OCI-LY7 (cell line): ENCODE measurements around the gene FAM78A. TPM values are rescaled to one million over a fixed set of nuclear protein-coding genes. Genes with fewer than 3 reads are reported as not detected.

Source experiments
- BruUV-seq: library from RNA; stranded (reverse); fragments of 400-500 nt; replicated peaks from 2 replicates; lab custom pipeline; 2021; lab: Mats Ljungman, UMichigan
- CTCF ChIA-PET: fragments of 300-600 bp; sonication (Branson Sonifier 250); formaldehyde crosslinking; loops from one replicate; lab custom pipeline; 2022; ENCODE audit warnings: antibody characterized with exemption; ENCODE audit not compliant: unreplicated experiment; lab: Charles Lee
- POLR2A ChIA-PET: fragments of 300-600 bp; sonication (Branson Sonifier 250); formaldehyde crosslinking; loops from one replicate; lab custom pipeline; 2022; ENCODE audit warnings: antibody characterized with exemption; lab: Charles Lee
- DNase-seq: peaks from one replicate; pipeline ENCODE4 v3.0.0-alpha.2; 2015; ENCODE audit warnings: low spot score
- H2AFZ ChIP-seq: fragments of 200-600 bp; sonication (generic), shearing (Covaris generic); 2 replicates; pipeline ENCODE4 v1.6.1; 2014; ENCODE audit warnings: mild to moderate bottlenecking, antibody characterized with exemption, low read length, moderate library complexity
- H3K27ac ChIP-seq: fragments of 200-600 bp; sonication (generic); 2 replicates; pipeline ENCODE4 v1.5.1; 2014; ENCODE audit warnings: mixed run types, low read depth, mild to moderate bottlenecking, moderate library complexity, low read length, inconsistent platforms; ENCODE audit not compliant: poor library complexity, severe bottlenecking
- H3K36me3 ChIP-seq: fragments of 200-600 bp; sonication (generic); 2 replicates; pipeline ENCODE4 v1.6.1; 2014; ENCODE audit warnings: mild to moderate bottlenecking, antibody characterized with exemption, low read length, moderate library complexity, mixed read lengths; ENCODE audit not compliant: insufficient read depth
- H3K4me1 ChIP-seq: fragments of 200-600 bp; sonication (generic); 2 replicates; pipeline ENCODE4 v1.5.1; 2014; ENCODE audit warnings: mild to moderate bottlenecking, low read length; ENCODE audit not compliant: insufficient read depth, poor library complexity, severe bottlenecking
- H3K4me2 ChIP-seq: fragments of 200-600 bp; sonication (generic); 2 replicates; pipeline ENCODE4 v1.6.1; 2014; ENCODE audit warnings: mild to moderate bottlenecking, low read length
- H3K4me3 ChIP-seq: fragments of 200-600 bp; sonication (generic); 2 replicates; pipeline ENCODE4 v1.5.1; 2014; ENCODE audit warnings: mild to moderate bottlenecking, low read depth, low read length; ENCODE audit not compliant: poor library complexity, severe bottlenecking
- H3K79me2 ChIP-seq: fragments of 200-600 bp; sonication (generic); 2 replicates; pipeline ENCODE4 v1.6.1; 2016; ENCODE audit warnings: low read depth, mild to moderate bottlenecking, low read length, moderate library complexity, mixed read lengths; ENCODE audit not compliant: insufficient read depth
- H3K9me2 ChIP-seq: fragments of 200-600 bp; sonication (generic); 2 replicates; pipeline ENCODE4 v1.6.1; 2016; ENCODE audit warnings: mild to moderate bottlenecking, low read length, mixed read lengths; ENCODE audit not compliant: insufficient read depth
- H3K9me3 ChIP-seq: fragments of 200-600 bp; sonication (generic); 2 replicates; pipeline ENCODE4 v1.6.1; 2014; ENCODE audit warnings: mild to moderate bottlenecking, mixed run types, low read length, mixed read lengths
- H4K20me1 ChIP-seq: fragments of 200-600 bp; sonication (generic); 2 replicates; pipeline ENCODE4 v1.6.1; 2014; ENCODE audit warnings: mild to moderate bottlenecking, antibody characterized with exemption, low read length, moderate library complexity, mixed read lengths; ENCODE audit not compliant: insufficient read depth
- EZH2phosphoT487 ChIP-seq: fragments of 200-600 bp; sonication (generic); IDR thresholded peaks from 2 replicates; pipeline ENCODE4 v1.6.1; 2018; ENCODE audit warnings: low read depth, borderline replicate concordance, mild to moderate bottlenecking, mixed run types, antibody characterized with exemption, low read length, moderate library complexity, mixed read lengths
- intact Hi-C: fragments of 100-400 bp; cut with micrococcal nuclease; formaldehyde crosslinking; loops from one replicate; pipeline ENCODE4 v1.10.0; 2022; ENCODE audit not compliant: unreplicated experiment
- total RNA-seq, 2 experiments: library from RNA; depleted of rRNA in 1 of 2; stranded (reverse); fragments of >200 nt in 1 of 2; shearing (Covaris generic) in 1 of 2; gene quantifications; 2 replicates each; pipeline ENCODE4 v1.2.3, GENCODE V29; 2014 to 2022
- TF ChIP-seq, protein P1 (sequence below): fragments of 200-600 bp; sonication (generic); conservative IDR thresholded peaks from 2 replicates; pipeline ENCODE4 v1.5.1; 2014; ENCODE audit warnings: mild to moderate bottlenecking, antibody characterized with exemption, low read length, moderate library complexity, mixed read lengths

Gene FAM78A
- total RNA-seq, 2 experiments from 2014 or later: 25.0 to 35.0 TPM

DNA sequence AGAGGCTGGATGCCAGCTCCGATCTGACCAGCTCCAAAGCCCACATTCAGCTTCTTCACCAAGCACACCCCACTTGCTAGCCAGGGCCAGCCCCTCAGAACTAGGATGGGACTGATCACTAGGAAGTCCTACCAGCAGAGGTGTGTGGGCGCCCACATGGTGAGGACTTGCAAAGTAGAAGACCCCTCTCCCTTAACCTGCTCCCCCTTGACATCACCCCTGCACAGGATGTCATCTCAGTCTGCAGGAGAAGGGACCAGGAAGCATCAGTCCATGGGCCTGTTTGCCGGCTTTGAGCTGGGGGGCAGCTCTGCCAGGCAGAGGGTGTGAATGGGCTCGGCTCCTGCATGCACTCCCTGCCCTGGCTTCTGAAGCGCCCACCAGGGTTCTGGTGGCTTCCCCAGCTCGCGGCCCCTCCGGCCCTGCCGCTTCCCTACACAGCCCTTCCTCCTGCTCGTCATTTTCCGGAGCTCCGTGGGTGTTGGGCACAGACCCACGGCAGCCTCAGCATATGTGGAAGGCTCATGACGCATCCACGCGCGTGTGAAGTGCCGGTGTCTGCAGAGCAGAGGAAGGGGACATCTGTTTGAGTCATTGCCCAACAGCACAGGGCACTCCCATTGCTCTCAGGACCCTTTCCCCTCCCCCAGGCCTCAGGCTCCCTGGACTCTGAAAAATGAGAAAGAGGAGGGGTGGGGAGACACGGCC lies 3.7 kb upstream of the FAM78A start:
- ChIA-PET POLR2A (interaction anchor here (0.5 kb wide), 1 partner anchor 30 kb away, joined by 3 read pairs; no protein-coding TSS in a partner anchor), CTCF (interaction anchor here (0.9 kb wide), 1 partner anchor 117 kb away, joined by 3 read pairs; no protein-coding TSS in a partner anchor)
- BruUV-seq: no TSS peak
- H3K79me2 ChIP-seq: peaks cover 14% of the 10 kb centered on the region
- DNase-seq: no peak
- H3K27ac ChIP-seq: no peak overlapping the region
- H3K4me2 ChIP-seq: no peak overlapping the region
- TF ChIP-seq EZH2phosphoT487: no peak
- TF ChIP-seq, protein P1, sequence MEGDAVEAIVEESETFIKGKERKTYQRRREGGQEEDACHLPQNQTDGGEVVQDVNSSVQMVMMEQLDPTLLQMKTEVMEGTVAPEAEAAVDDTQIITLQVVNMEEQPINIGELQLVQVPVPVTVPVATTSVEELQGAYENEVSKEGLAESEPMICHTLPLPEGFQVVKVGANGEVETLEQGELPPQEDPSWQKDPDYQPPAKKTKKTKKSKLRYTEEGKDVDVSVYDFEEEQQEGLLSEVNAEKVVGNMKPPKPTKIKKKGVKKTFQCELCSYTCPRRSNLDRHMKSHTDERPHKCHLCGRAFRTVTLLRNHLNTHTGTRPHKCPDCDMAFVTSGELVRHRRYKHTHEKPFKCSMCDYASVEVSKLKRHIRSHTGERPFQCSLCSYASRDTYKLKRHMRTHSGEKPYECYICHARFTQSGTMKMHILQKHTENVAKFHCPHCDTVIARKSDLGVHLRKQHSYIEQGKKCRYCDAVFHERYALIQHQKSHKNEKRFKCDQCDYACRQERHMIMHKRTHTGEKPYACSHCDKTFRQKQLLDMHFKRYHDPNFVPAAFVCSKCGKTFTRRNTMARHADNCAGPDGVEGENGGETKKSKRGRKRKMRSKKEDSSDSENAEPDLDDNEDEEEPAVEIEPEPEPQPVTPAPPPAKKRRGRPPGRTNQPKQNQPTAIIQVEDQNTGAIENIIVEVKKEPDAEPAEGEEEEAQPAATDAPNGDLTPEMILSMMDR: no peak
- no peaks in the 10 kb centered on the region for H3K9me2 ChIP-seq
- no peaks in the 10 kb centered on the region for H4K20me1 ChIP-seq
- H3K36me3 ChIP-seq: 0 out of 2 replicates have a peak, but pooled peaks cover 9% of the 10 kb centered on the region
- no peak overlapping the region for H3K4me3 ChIP-seq
- H3K4me1 ChIP-seq: peaks cover 6% of the 10 kb centered on the region
- intact Hi-C loops: loop anchor here (5.0 to 10.0 kb wide), 3 partner anchors 38 to 457 kb away; no protein-coding TSS in a partner anchor
- H2AFZ ChIP-seq: no peak overlapping the region
- no peaks in the 10 kb centered on the region for H3K9me3 ChIP-seq

GRCh38 chr9:131279196-131279862 lies 3.0 kb upstream of the FAM78A start:
- CTCF ChIA-PET: interaction anchor here (0.9 kb wide), 1 partner anchor 117 kb away, joined by 3 read pairs; no protein-coding TSS in a partner anchor
- Histone ChIP-seq H3K4me2 (no peak overlapping the region), H4K20me1 (no peaks in the 10 kb centered on the region), H2AFZ (no peak overlapping the region), H3K9me2 (no peaks in the 10 kb centered on the region), H3K4me1 (peaks cover 6% of the 10 kb centered on the region), H3K27ac (no peak overlapping the region), H3K9me3 (no peaks in the 10 kb centered on the region), H3K4me3 (no peak overlapping the region), H3K36me3 (peaks cover 12% of the 10 kb centered on the region; the same call in 1 of the 2 replicates), H3K79me2 (peaks cover 21% of the 10 kb centered on the region)
- no TSS peak for BruUV-seq
- TF ChIP-seq, protein P1: no peak
- no peak for TF ChIP-seq EZH2phosphoT487
- no peak for DNase-seq
- intact Hi-C loops: loop anchor here (5.0 to 10.0 kb wide), 3 partner anchors 37 to 458 kb away; no protein-coding TSS in a partner anchor
- POLR2A ChIA-PET: interaction anchor here (1.4 kb wide), 1 partner anchor 99 kb away, joined by 3 read pairs; no protein-coding TSS in a partner anchor
